ENCODE data around the gene PXN. TPM values are rescaled to one million over a fixed set of nuclear protein-coding genes. Genes with fewer than 3 reads are reported as not detected.
"Not testable (repeated sequence)": the region's sequence is repeated elsewhere in the genome, so short reads cannot be mapped to it uniquely, and the experiment has no call there.

Gene PXN
- total and polyA plus RNA-seq, 2 experiments from 2014 or later: 87.2 to 134 TPM

DNA sequence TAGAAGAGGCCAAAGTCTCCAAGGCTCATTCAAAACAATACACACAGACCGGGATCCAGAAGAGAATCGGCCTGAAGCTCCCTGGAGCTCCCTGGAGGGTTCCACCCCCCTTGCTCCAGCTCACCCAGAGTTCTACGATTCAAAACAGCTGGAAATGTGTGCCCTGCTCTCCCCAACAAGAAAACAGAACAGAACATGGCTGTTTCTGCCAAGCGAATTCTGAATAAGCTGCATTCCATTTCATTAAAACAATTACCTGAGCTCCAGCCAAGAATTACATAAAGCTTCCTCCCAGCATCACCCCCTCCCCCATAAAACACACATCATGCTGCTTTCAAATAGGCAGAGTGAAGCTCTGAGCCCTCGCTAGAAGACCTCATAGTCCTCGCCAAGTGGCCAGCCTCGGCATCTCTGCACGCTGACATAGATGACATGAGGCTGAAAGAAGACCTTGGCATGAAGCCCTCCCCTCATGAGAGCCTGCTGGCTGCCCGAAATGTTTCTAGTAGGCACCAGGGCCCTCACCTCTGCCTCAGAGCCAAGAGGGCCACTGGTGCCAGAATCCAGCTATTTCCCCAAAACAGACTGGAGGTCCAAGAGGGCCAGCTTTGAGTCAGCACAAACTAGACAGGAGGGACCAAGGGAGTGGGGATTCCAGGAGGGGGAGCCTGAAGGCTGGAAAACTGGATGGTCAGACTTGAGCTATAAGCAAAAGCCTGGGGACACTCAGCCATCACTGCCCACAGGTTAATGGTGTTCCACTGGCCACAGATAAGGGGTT lies 8.3 kb downstream of the PXN start:
- Histone ChIP-seq H3K9ac (peak overlapping the region; percentile 59), H3K4me1 (ENCODE audit: insufficient read depth) (peaks cover 80% of the 10 kb centered on the region), H3K4me2 (ENCODE audit: unreplicated experiment) (peak overlapping the region; percentile 72), H3K36me3 (ENCODE audit: low read depth) (peaks cover 15% of the 10 kb centered on the region; the same call in 1 of the 2 replicates), H2AFZ (no peak overlapping the region), H3K79me2 (ENCODE audit: insufficient read depth) (peaks cover 98% of the 10 kb centered on the region), H3K4me3 (peak overlapping the region; percentile 53), H3K9me2 (ENCODE audit: insufficient read depth) (no peaks in the 10 kb centered on the region), H3F3A (ENCODE audit: insufficient read depth) (peaks cover 79% of the 10 kb centered on the region), H3K27ac (peak overlapping the region; percentile 82), H4K20me1 (ENCODE audit: insufficient read depth) (no peaks in the 10 kb centered on the region), H3K27me3 (replicated peaks; ENCODE audit: insufficient read depth) (no peaks in the 10 kb centered on the region), H3K9me3 (ENCODE audit: low read depth) (no peaks in the 10 kb centered on the region)
- WGBS, 2 experiments (ENCODE audit: low coverage in 1 of 2, low lambda C conversion rate in 2 of 2, missing lambda C conversion rate in 2 of 2): 0 to 1% methylated on average over 9 of the region's 9 CpGs
- DNase-seq: peak; percentile 97
- TF ChIP-seq EZH2phosphoT487 (IDR thresholded peaks at IDR 0.05; ENCODE audit: insufficient read depth, low read depth) (no peak), EZH2 (IDR thresholded peaks at IDR 0.05; ENCODE audit: insufficient read depth, poor library complexity, severe bottlenecking) (no peak)
- in situ Hi-C loops (cut with MboI): no loop called here

DNA sequence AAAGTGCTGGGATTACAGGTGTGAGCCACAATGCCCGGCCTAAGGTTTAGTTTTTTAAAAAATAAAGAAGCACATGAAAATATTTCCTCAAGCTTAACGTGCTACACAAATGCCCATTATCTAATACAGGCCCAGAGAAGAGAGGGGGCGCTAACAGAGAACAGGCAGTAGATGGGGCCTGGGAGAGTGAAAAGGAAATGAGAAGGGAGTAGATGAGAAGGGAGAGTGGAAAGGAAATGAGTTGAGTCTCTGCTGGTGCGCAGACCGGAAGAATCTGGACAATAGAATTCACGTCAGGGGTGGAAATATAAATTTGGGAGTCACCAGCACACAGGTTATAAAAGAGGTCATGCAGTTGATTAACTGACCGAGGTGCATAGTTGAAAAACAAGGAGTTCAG lies 10.7 kb downstream of the PXN start:
- peaks cover 86% of the 10 kb centered on the region for H3K4me1 ChIP-seq (ENCODE audit: insufficient read depth)
- DNase-seq: no peak
- H3K36me3 ChIP-seq (ENCODE audit: low read depth): peaks cover 20% of the 10 kb centered on the region; the same call in 1 of the 2 replicates
- H3K27ac ChIP-seq: 0 out of 2 replicates have a peak overlapping the region, but pooled peaks have one; percentile 24
- H3K4me2 ChIP-seq (ENCODE audit: unreplicated experiment): no peak overlapping the region
- no peaks in the 10 kb centered on the region for H3K9me3 ChIP-seq (ENCODE audit: low read depth)
- no peaks in the 10 kb centered on the region for H3K27me3 ChIP-seq (replicated peaks; ENCODE audit: insufficient read depth)
- peaks cover 67% of the 10 kb centered on the region for H3F3A ChIP-seq (ENCODE audit: insufficient read depth)
- H3K9me2 ChIP-seq (ENCODE audit: insufficient read depth): no peaks in the 10 kb centered on the region
- H3K9ac ChIP-seq: no peak overlapping the region
- H3K79me2 ChIP-seq (ENCODE audit: insufficient read depth): peaks cover 98% of the 10 kb centered on the region
- H4K20me1 ChIP-seq (ENCODE audit: insufficient read depth): no peaks in the 10 kb centered on the region
- in situ Hi-C loops (cut with MboI): no loop called here
- H2AFZ ChIP-seq: no peak overlapping the region
- no peak for TF ChIP-seq EZH2 (IDR thresholded peaks at IDR 0.05; ENCODE audit: insufficient read depth, poor library complexity, severe bottlenecking)
- TF ChIP-seq EZH2phosphoT487 (IDR thresholded peaks at IDR 0.05; ENCODE audit: insufficient read depth, low read depth): no peak
- no peak overlapping the region for H3K4me3 ChIP-seq
- 95 to 99% methylated on average over 7 of the region's 7 CpGs for WGBS, 2 experiments (ENCODE audit: low coverage in 1 of 2, low lambda C conversion rate in 2 of 2, missing lambda C conversion rate in 2 of 2)

DNA sequence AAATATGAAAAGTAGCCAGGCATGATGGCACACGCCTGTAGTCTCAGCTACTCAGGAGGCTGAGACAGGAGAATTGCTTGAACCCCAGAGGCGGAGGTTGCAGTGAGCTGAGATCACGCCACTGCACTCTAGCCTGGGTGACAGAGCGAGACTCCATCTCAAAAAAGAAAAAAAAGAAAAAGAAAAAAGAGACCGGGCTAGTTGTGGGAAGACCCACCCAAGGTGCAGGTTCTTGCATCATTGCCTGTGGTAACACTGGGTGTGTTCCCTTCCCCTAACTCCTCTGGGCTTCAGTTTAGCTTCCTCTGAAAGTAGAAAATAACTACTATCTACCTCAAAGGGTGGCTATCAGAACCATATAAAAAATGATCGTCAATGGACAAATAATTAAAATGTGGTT lies 12.2 kb downstream of the PXN start:
- H3K27me3 ChIP-seq (replicated peaks; ENCODE audit: insufficient read depth); H3K9ac ChIP-seq; H2AFZ ChIP-seq; H3K4me3 ChIP-seq; in situ Hi-C loops (cut with MboI); DNase-seq; H3K9me2 ChIP-seq (ENCODE audit: insufficient read depth); H3K9me3 ChIP-seq (ENCODE audit: low read depth); H4K20me1 ChIP-seq (ENCODE audit: insufficient read depth); H3K4me2 ChIP-seq (ENCODE audit: unreplicated experiment): not testable (repeated sequence)
- WGBS, 2 experiments (ENCODE audit: low coverage in 1 of 2, low lambda C conversion rate in 2 of 2, missing lambda C conversion rate in 2 of 2): 76 to 78% methylated on average over 6 of the region's 6 CpGs
- H3K4me1 ChIP-seq (ENCODE audit: insufficient read depth): peaks cover 86% of the 10 kb centered on the region
- H3K79me2 ChIP-seq (ENCODE audit: insufficient read depth): peaks cover 98% of the 10 kb centered on the region
- peaks cover 20% of the 10 kb centered on the region; the same call in 1 of the 2 replicates for H3K36me3 ChIP-seq (ENCODE audit: low read depth)
- H3K27ac ChIP-seq: peak overlapping the region; percentile 45
- H3F3A ChIP-seq (ENCODE audit: insufficient read depth): peaks cover 66% of the 10 kb centered on the region

DNA sequence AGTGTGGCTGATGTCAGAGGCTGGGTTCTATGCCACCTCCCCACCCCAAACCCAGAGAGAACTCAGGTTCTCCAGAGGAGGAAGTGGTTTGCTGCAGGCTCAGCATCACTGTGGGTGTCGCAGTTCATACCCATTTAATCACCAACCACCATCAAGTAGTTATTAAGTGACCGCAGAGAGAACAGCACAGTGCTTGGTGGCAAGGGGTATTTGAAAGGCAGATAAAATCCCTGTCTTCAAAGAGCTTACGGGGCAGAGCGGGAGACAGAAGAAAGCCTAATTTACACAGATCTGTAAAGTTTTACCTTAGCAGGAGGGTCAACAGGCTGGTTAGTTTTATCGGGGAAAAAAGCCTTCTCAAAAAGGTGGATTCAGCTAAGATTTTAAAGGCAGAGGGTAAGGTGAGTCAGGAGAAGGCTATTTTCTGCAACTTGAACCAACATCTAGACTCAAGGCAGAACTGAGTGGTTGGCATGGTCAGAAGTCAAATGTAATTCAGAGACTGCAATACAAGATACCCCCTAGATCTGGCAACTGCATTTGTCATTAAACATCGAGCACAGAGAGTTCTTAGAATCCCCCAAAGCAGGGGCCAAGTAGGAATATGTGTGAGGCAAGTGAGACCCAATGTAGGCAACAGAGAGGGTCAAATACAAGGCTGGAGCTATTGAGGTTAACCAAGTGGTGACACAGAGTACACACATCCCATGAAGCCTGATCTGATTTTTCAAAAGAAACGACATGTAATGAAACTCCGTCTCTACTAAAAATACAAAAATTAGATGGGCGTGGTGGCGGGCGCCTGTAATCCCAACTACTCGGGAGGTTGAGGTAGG lies 13.2 kb downstream of the PXN start:
- H3K9ac ChIP-seq: no peak overlapping the region
- TF ChIP-seq EZH2 (IDR thresholded peaks at IDR 0.05; ENCODE audit: insufficient read depth, poor library complexity, severe bottlenecking) (no peak), EZH2phosphoT487 (IDR thresholded peaks at IDR 0.05; ENCODE audit: insufficient read depth, low read depth) (no peak)
- H3K27ac ChIP-seq: peak overlapping the region; percentile 44
- in situ Hi-C loops (cut with MboI): no loop called here
- H2AFZ ChIP-seq: no peak overlapping the region
- 80 to 88% methylated on average over 12 of the region's 12 CpGs for WGBS, 2 experiments (ENCODE audit: low coverage in 1 of 2, low lambda C conversion rate in 2 of 2, missing lambda C conversion rate in 2 of 2)
- H3K36me3 ChIP-seq (ENCODE audit: low read depth): peaks cover 20% of the 10 kb centered on the region; the same call in 1 of the 2 replicates
- peaks cover 96% of the 10 kb centered on the region for H3K79me2 ChIP-seq (ENCODE audit: insufficient read depth)
- H3K9me3 ChIP-seq (ENCODE audit: low read depth): no peaks in the 10 kb centered on the region
- no peak overlapping the region for H3K4me3 ChIP-seq
- peak overlapping the region; percentile 38 for H3K4me2 ChIP-seq (ENCODE audit: unreplicated experiment)
- peaks cover 66% of the 10 kb centered on the region for H3F3A ChIP-seq (ENCODE audit: insufficient read depth)
- peaks cover 86% of the 10 kb centered on the region for H3K4me1 ChIP-seq (ENCODE audit: insufficient read depth)
- no peaks in the 10 kb centered on the region for H3K9me2 ChIP-seq (ENCODE audit: insufficient read depth)
- no peak for DNase-seq
- no peaks in the 10 kb centered on the region for H4K20me1 ChIP-seq (ENCODE audit: insufficient read depth)
- H3K27me3 ChIP-seq (replicated peaks; ENCODE audit: insufficient read depth): no peaks in the 10 kb centered on the region

- H3K9me3 ChIP-seq (ENCODE audit: low read depth); H3K9me2 ChIP-seq (ENCODE audit: insufficient read depth); H3K4me3 ChIP-seq; H3K27me3 ChIP-seq (replicated peaks; ENCODE audit: insufficient read depth); H2AFZ ChIP-seq; H3K9ac ChIP-seq; in situ Hi-C loops (cut with MboI); DNase-seq; H4K20me1 ChIP-seq (ENCODE audit: insufficient read depth): not testable (repeated sequence)
- WGBS, 2 experiments (ENCODE audit: low coverage in 1 of 2, low lambda C conversion rate in 2 of 2, missing lambda C conversion rate in 2 of 2): 77 to 80% methylated on average over 12 of the region's 12 CpGs
- Histone ChIP-seq H3K4me2 (ENCODE audit: unreplicated experiment) (peak overlapping the region; percentile 1), H3K4me1 (ENCODE audit: insufficient read depth) (peaks cover 88% of the 10 kb centered on the region), H3K36me3 (ENCODE audit: low read depth) (peaks cover 20% of the 10 kb centered on the region; the same call in 1 of the 2 replicates), H3K27ac (peak overlapping the region; percentile 44; the same call in 1 of the 2 replicates), H3F3A (ENCODE audit: insufficient read depth) (peaks cover 67% of the 10 kb centered on the region), H3K79me2 (ENCODE audit: insufficient read depth) (peaks cover 98% of the 10 kb centered on the region)
Observed at GRCh38 chr12:120251364-120252070, 14.0 kb downstream of the PXN start.

Data from GM23248 (cell line).